NCI-H1436 (cell line): ENCODE measurements around the gene PAK2.
A peak's percentile ranks its signal among the peaks of the same experiment; 100 is the strongest.
"Not testable (repeated sequence)": the region's sequence is repeated elsewhere in the genome, so short reads cannot be mapped to it uniquely, and the experiment has no call there.

Experiments
- DNase-seq: peaks from one replicate; lab custom pipeline; 2025; lab: John Stamatoyannopoulos, UW

The PAK2 gene

DNA sequence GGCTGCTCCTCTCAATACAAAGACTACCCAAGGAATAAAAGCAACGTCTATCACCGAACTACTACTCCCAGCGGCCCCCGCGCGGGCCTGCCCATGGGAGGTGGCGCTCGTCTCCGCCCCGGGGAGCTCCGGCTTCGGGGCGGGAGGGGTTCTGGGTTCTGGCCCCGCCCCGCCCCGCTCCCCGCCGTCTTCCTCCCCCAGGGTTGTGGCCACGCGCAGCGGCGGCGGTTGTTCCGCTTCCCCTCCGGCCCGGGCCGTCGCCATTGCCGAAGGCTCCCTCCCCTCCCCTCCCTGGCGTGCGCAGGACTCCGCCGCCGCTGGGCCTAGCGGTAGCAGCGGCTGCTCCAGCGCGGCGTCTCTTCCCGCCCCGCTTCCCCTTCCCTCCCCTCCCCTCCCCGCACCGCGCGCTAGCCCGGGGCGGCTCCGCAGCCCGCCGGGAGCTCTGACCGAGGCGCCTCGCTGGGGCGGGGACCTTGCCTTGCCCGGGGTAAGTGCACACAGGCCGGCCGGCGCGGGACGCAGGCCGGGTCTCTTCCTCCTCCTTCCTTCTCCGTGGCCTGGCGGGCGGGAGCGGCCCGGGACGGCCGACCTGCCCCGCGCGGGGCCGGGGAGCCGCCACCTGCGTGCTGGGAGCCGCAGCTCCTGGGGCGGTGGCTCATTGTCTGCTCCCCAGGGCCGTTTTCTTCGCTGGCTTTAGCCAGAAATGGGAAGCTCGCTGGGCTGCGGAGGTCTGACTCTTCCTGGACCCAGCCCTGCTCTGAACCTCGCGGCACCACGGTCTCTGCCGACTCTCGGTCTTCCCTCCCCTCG lies at the start of gene PAK2:
TSS of gene PAK2 (plus strand) at position 187 of the 810 bp plus-strand sequence. CDS start 42,790 bp downstream, outside the sequence.
- peak; percentile 89 for DNase-seq

DNA sequence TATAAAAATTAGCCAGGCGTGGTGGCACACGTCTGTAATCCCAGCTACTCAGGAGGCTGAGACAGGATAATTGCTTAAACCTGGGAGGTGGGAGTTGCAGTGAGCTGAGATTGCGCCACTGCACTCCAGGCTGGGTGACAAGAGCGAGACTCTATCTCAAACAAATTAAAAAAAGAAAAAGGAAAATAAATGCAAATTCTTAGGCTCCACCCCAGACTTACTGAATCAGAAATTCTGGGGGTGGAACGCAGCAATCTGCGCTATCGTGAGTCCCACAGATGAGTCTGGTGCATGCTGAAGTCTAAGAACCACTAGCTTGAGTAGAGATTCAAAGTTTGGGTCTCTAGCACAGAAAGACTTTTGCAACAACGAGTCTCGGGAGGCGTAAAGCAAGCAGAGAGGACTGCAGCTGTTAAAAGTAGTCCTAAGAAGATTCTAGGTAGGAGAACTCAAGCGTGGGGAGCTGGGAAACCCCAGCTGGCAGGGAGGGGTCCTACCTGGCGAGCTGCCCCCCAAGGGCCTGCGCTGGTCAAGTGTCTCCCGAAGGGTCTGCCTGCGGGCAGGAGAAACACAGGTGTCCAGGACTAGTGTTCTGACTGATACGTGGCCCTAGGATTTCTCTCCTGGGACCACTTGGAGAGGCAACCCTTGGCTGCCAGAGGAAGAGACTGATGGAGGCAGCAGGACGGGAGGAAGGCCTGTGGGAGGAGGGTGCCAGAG lies 49.6 kb upstream of the PAK2 start:
- no peak for DNase-seq

DNA sequence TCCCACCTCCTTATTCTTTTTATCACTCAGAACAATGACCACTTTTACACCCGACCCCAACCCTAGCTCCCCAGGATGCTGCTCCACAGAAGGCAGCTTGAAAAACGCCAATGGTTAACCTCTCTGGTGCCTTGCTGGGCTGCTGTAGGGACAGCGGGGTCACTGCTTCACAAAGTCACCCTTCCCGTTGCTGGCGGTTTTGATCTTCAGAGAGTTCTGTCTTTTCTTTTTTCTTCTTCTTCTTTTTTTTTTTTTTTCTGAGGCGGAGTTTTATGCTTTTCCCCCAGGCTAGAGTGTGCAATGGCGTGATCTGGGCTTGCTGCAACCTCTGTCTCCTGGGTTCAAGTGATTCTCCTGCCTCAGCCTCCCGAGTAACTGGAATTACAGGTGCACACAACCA lies 48.3 kb upstream of the PAK2 start:
- no peak for DNase-seq

DNA sequence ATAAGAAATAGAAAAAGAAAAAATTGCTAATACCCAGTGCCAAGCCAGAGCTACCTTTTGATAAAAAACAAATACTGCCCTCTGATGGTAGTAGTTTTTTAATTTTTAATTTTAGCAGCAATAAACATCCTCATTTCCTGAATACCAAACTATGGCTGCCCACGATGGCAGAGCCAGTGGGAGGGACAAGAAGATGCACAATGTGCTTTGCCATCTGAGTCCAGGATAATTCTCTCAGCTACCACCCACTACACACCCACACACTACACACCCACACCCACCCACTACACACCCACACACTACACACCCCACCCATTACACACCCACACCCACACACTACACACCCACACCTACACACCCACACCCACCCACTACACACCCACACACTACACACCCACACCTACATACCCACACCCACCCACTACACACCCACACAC lies 45.4 kb upstream of the PAK2 start:
- no peak for DNase-seq

DNA sequence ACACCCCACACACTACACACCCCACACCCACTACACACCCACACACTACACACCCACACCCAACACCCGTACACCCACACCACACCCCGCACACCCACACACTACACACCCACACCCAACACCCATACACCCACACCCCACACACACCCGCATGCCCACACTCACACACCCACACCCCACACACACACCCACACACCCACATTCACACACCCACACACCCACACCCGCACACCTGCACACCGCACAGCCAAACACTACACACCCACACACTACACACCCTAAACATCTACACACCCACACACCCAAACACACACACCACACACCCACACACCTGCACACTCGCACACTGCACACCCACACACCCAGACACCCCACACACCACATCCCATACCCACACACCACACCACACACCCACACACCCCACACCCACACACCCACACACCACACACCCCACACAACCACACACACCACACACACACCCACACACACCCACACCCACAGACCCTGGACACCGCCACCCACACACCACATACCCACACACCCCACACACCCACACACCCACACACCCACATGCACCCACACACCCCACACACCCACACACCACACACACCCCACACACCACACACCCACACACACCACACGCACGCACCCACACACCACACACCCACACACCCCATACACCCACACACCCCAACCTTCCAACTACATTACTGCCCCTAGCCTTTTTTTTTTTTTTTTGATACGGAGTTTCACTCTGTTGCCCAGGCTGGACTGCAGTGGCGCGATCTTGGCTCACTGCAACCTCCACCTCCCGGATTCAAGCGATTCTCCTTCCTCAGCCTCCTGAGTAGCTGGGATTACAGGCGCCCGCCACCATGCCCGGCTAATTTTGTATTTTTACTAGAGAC lies 44.5 kb upstream of the PAK2 start:
- DNase-seq: no peak

DNA sequence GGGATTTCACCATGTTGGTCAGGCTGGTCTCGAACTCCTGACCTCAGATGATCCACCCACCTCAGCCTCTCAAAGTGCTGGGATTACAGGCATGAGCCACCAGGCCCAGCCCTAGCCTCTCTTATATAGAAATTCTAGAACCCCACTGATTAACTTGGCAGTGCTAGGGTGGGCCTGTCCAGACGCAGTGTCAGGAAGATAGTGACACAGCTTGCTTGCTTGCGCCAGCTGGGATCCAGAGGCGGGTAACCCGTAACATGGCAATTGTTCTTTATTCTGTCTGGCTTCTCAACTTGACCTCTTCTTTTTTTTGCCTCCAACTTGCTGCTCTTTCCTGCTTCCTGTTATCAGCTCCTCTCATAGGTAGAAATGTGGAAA lies 43.8 kb upstream of the PAK2 start:
- no peak for DNase-seq

DNA sequence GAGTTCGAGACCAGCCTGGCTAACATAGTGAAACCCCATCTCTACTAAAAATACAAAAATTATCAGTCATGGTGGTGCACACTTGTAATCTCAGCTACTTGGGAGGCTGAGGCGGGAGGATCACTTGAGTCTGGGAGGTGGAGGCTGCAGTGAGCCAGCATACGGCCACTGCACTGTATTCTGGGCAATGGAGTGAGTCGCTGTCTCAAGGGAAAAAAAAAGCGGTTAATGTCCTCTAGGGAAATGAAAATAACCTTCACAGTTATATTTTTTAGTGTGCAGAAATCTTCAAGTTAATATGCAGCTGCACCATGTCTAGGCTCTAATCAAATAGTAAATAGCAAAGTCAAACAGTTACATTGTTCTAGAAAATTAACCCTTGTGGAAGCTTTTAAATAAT lies 42.4 kb upstream of the PAK2 start:
- no peak for DNase-seq

DNA sequence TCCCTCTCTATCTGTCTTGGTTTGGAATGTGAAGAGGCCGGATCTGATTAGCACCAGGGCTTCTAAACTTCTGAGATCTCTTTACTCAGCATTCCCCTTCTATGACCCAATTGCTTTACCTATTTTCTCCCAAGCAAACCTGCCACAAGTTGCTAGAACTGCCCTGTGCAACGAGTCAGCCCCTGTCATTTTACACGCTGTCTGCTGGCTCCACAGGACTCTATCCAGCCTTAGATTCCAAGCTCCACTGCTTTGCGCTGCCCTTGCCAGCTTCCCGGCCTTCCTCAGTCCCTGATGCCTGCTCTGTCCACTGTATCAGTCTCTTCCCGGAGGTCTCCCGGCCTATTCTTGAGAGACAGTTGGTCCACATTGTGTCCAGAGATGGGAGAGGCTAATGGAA lies 39.9 kb upstream of the PAK2 start:
- no peak for DNase-seq

GRCh38 chr3:196700801-196701200 lies 38.9 kb upstream of the PAK2 start:
- no peak for DNase-seq

DNA sequence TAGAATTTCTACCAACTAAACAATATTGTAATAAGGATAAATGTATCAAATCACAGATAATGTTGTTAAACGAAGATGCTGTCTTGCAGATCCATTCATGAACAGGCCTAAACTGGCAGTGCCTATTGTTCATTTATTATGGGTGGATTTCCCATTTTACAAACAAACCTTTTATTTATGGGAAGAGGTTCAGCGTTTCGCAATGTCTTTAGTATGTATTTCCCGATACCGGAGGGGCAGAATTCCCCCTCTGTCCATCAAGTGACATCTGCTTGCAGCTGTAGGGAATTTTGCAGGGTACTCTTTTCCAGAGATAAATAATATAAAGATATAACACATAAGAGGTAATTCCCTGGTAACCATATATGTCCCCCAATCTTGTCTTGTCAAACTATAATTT lies 33.3 kb upstream of the PAK2 start:
- no peak for DNase-seq

- no peak for DNase-seq
Measured at GRCh38 chr3:196706731-196707130, 32.9 kb upstream of the PAK2 start.

DNA sequence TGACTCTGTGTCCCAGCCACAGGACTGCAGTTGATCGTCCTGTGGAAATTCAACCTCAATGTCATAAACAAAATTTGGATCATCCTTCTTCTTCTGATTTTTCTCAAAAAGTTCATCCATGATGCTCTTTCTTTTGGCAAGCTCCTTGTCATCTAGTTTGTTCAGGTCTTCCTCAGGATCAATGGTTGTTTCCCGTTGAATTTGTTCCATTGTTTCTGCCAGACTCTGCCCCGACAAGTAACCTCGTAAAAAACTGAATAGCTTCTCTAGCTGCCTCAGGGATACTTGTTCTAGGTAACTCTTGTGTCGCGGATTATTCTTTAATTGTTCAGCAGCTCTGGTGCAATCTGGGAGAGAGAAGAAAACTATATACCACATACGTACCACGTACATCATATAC lies 32.1 kb upstream of the PAK2 start:
- no peak for DNase-seq

- DNase-seq: no peak
Measured at GRCh38 chr3:196708467-196708866, 31.2 kb upstream of the PAK2 start.

GRCh38 chr3:196711838-196712513 lies 27.7 kb upstream of the PAK2 start, which contains the start of the genes CEP19 and PIGX:
Gene CEP19, minus strand, starts transcription at chr3:196712250. Its CDS starts 3,593 bp downstream, at chr3:196708657.
Gene PIGX, plus strand, starts transcription at chr3:196712377.
- peak; percentile 91 for DNase-seq

GRCh38 chr3:196712514-196713413 lies 26.9 kb upstream of the PAK2 start:
- peak; percentile 70 for DNase-seq

DNA sequence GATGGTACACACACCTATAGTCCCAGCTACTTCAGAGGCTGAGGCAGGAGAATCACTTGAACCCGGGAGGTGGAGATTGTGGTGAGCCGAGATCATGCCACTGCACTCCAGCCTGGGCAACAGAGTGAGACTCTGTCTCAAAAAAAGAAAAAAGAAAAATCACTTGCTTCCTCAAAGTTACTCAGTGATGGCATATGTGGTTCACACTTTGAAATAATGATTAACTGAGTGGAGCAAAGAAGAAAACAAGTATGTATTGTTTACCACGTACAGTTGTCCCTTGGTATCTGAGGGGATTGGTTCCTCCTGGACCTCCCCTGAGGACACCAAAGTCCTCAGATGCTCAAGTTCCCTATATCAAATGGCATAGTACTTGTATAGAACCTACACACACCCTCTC lies 22.5 kb upstream of the PAK2 start:
- not testable (repeated sequence) for DNase-seq

- DNase-seq: no peak
Measured at GRCh38 chr3:196721097-196721496, 18.6 kb upstream of the PAK2 start.

DNA sequence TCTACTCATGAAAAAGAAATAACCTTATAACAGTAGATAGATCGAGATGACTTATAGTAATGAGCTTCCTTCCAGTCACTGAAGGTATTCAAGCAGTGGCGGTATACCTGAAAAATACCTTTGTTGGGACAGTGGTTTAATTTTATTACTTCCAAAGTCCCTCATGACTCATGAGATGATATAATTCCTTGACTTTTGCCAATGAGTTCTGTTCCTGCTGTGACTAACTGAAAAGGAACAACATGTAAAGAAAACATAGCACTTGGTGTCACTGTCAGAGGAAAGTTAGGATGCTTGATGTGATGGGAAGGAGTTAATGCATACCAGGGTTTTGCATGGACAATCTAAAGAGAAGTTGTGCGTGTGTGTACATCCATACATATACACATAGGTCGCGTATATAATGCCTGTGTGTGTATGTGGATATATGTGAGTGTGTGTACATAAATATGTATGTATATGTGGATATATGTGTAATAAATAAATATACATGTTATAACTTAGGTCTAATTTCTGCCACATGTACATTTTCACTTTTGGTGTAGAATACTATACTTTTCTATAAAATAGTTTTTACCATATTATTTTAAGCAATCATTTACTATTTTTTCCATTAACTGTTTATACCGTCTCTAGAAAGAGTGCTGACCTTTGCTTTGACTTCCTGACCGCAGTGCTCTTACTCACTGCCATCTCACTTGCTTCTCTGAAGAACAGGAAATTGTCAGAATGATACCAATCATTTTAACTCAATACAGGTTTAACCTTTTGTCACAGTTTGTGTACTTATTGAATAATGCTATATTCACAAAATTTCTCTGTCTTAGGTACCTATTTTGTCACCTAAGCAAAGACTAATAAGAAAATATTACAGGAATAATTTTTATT lies 12.6 kb upstream of the PAK2 start:
- DNase-seq: no peak

DNA sequence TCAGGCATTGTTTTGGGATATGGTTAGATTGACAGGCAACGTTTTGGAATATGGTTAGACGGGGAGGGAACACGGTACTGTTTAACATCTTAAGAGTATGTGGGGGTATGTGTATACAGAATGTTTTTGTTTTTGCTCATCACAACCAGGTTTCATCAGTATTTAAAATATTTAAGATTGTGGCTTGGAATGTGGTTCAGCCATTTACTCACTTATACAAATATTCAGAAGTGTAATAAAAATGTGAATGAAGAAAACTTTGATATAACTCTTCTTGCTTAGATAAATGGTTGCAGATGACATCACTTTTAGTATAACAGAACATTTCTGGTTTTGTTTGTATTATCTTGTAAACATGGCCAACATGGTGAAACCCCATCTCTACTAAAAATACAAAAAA lies 3.9 kb upstream of the PAK2 start:
- no peak for DNase-seq
